ENCODE results near the gene MXI1.

MXI1 gene

GRCh38 chr10:110216240-110216639 lies 8.8 kb downstream of the MXI1 start:
- DNase-seq, result no peak

GRCh38 chr10:110216942-110217661 lies 9.7 kb downstream of the MXI1 start:
- no peak for DNase-seq

- no peak for DNase-seq
Observed at GRCh38 chr10:110217662-110218008, 10.2 kb downstream of the MXI1 start.

GRCh38 chr10:110218632-110219031 lies 11.2 kb downstream of the MXI1 start:
- DNase-seq, result no peak

GRCh38 chr10:110219884-110220283 lies 12.5 kb downstream of the MXI1 start:
- no peak for DNase-seq

- no peak for DNase-seq
Observed at GRCh38 chr10:110220398-110220797, 13.0 kb downstream of the MXI1 start.

- DNase-seq, result no peak
Observed at GRCh38 chr10:110221044-110221720, 13.8 kb downstream of the MXI1 start.

- peak; percentile 86 for DNase-seq
Observed at GRCh38 chr10:110221721-110222261, 14.4 kb downstream of the MXI1 start.

- DNase-seq, result no peak
Observed at GRCh38 chr10:110222641-110223297, 15.4 kb downstream of the MXI1 start.

GRCh38 chr10:110223298-110223925 lies 16.0 kb downstream of the MXI1 start:
- no peak for DNase-seq

- no peak for DNase-seq
Observed at GRCh38 chr10:110224992-110225391, 17.6 kb downstream of the MXI1 start.

- DNase-seq, result no peak
Observed at GRCh38 chr10:110225441-110225755, 18.0 kb downstream of the MXI1 start.

GRCh38 chr10:110225756-110226542 lies 18.5 kb downstream of the MXI1 start:
- peak; percentile 90 for DNase-seq

GRCh38 chr10:110226543-110226925 lies 19.1 kb downstream of the MXI1 start:
- peak; percentile 85 for DNase-seq

GRCh38 chr10:110226926-110227641 lies 19.7 kb downstream of the MXI1 start:
- peak; percentile 79 for DNase-seq

GRCh38 chr10:110228066-110228465 lies 20.7 kb downstream of the MXI1 start:
- no peak for DNase-seq

- no peak for DNase-seq
Observed at GRCh38 chr10:110229155-110229554, 21.8 kb downstream of the MXI1 start.

- no peak for DNase-seq
Observed at GRCh38 chr10:110233846-110234245, 26.4 kb downstream of the MXI1 start.

GRCh38 chr10:110237894-110238480 lies 30.6 kb downstream of the MXI1 start:
- DNase-seq, result no peak

- no peak for DNase-seq
Observed at GRCh38 chr10:110239892-110240291, 32.5 kb downstream of the MXI1 start.

GRCh38 chr10:110241407-110241806 lies 34.0 kb downstream of the MXI1 start:
- DNase-seq, result peak; percentile 8

GRCh38 chr10:110241841-110242240 lies 34.4 kb downstream of the MXI1 start:
- DNase-seq, result no peak
